Smooth muscle cell (in vitro differentiated cells): ENCODE measurements around the gene ECE1. TPM values are rescaled to one million over a fixed set of nuclear protein-coding genes. Genes with fewer than 3 reads are reported as not detected.

ENCODE experiments used
- DNase-seq: peaks from one replicate; lab custom pipeline; 2025; ENCODE audit not compliant: unreplicated experiment; lab: John Stamatoyannopoulos, UW
- H2AFZ ChIP-seq: fragments of 200-600 bp; sonication (generic); 2 replicates; pipeline ENCODE4 v1.6.0; 2016; ENCODE audit warnings: antibody characterized with exemption, low read depth, mild to moderate bottlenecking
- H3F3A ChIP-seq: fragments of 200-600 bp; sonication (generic); 2 replicates; pipeline ENCODE4 v1.6.0; 2017; ENCODE audit warnings: antibody characterized with exemption, low read depth
- H3K27ac ChIP-seq: fragments of 200-600 bp; sonication (generic); 2 replicates; pipeline ENCODE4 v1.5.1; 2016; ENCODE audit warnings: low read depth, mild to moderate bottlenecking
- H3K27me3 ChIP-seq: fragments of 200-600 bp; sonication (generic); 2 replicates; pipeline ENCODE4 v1.6.1; 2016; ENCODE audit warnings: low read depth, mild to moderate bottlenecking
- H3K36me3 ChIP-seq: fragments of 200-600 bp; sonication (generic); 2 replicates; pipeline ENCODE4 v1.5.1; 2016; ENCODE audit warnings: low read depth
- H3K4me1 ChIP-seq: fragments of 200-600 bp; sonication (generic); 2 replicates; pipeline ENCODE4 v1.5.1; 2016; ENCODE audit warnings: low read depth
- H3K4me2 ChIP-seq: fragments of 200-600 bp; sonication (generic); 2 replicates; pipeline ENCODE4 v1.6.0; 2016; ENCODE audit warnings: mild to moderate bottlenecking
- H3K4me3 ChIP-seq: fragments of 200-600 bp; sonication (generic); 2 replicates; pipeline ENCODE4 v1.5.1; 2016; ENCODE audit warnings: mild to moderate bottlenecking
- H3K79me2 ChIP-seq: fragments of 200-600 bp; sonication (generic); 2 replicates; pipeline ENCODE4 v1.6.0; 2016; ENCODE audit warnings: low read depth, mild to moderate bottlenecking
- H3K9ac ChIP-seq: fragments of 200-600 bp; sonication (generic); 2 replicates; pipeline ENCODE4 v1.6.0; 2016; ENCODE audit warnings: low read depth
- H3K9me3 ChIP-seq: fragments of 200-600 bp; sonication (generic); replicated peaks from 2 replicates; pipeline ENCODE4 v1.5.1; 2016; ENCODE audit warnings: low read depth
- H4K20me1 ChIP-seq: fragments of 200-600 bp; sonication (generic); 2 replicates; pipeline ENCODE4 v1.6.0; 2016; ENCODE audit warnings: low read depth
- WGBS: methylation state at CpG from one replicate; pipeline ENCODE4 v1.1.7; 2016; ENCODE audit warnings: low lambda C conversion rate; 5-methylcytosine and 5-hydroxymethylcytosine counted together
- polyA plus RNA-seq: library from polyadenylated mRNA; unstranded; fragments of >200 nt; fragmentation: Nextera tagmentation; extraction: Ambion mirVana; gene quantifications from 2 replicates; pipeline ENCODE4 v1.2.1, GENCODE V29; 2016
- total RNA-seq: library from RNA; depleted of rRNA; stranded (reverse); fragments of >200 nt; gene quantifications from 2 replicates; pipeline ENCODE4 v1.2.3, GENCODE V29; 2014
- TF ChIP-seq, protein P1 (sequence below): fragments of 200-600 bp; sonication (generic); IDR thresholded peaks from 2 replicates; pipeline ENCODE4 v1.5.1; 2017; ENCODE audit warnings: borderline replicate concordance, mild to moderate bottlenecking, antibody characterized with exemption; ENCODE audit not compliant: insufficient read depth, poor library complexity, severe bottlenecking

ECE1 gene
- total and polyA plus RNA-seq, 2 experiments from 2014 or later, result 108 to 129 TPM

DNA sequence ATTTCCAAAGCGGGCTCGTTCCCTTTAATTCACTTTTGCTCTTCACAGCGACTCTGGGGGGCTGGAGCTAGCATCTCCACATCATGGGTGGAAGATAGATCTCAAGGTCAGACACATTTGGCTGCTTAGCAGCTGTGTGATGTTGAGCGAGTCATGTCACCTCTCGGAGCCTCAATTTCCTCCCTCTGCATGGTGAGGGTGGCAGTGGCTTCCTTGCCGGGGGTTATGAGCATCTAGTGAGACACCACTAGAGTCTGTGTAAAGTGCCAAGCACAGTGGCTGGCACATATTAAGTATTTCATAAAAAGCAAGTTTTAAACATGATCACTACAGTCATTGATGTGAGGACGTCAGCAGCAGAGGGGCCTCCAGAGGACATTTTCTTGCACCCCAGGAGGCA, 16.9 kb upstream of the ECE1 start:
- H3K4me3 ChIP-seq, result no peak overlapping the region
- TF ChIP-seq, protein P1, sequence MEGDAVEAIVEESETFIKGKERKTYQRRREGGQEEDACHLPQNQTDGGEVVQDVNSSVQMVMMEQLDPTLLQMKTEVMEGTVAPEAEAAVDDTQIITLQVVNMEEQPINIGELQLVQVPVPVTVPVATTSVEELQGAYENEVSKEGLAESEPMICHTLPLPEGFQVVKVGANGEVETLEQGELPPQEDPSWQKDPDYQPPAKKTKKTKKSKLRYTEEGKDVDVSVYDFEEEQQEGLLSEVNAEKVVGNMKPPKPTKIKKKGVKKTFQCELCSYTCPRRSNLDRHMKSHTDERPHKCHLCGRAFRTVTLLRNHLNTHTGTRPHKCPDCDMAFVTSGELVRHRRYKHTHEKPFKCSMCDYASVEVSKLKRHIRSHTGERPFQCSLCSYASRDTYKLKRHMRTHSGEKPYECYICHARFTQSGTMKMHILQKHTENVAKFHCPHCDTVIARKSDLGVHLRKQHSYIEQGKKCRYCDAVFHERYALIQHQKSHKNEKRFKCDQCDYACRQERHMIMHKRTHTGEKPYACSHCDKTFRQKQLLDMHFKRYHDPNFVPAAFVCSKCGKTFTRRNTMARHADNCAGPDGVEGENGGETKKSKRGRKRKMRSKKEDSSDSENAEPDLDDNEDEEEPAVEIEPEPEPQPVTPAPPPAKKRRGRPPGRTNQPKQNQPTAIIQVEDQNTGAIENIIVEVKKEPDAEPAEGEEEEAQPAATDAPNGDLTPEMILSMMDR, result no peak
- 85% methylated on average over 7 of the region's 7 CpGs for WGBS
- no peaks in the 10 kb centered on the region for H3K27me3 ChIP-seq
- H3K9me3 ChIP-seq, result no peaks in the 10 kb centered on the region
- H3K9ac ChIP-seq, result no peak overlapping the region
- H3F3A ChIP-seq, result peaks cover 35% of the 10 kb centered on the region
- H2AFZ ChIP-seq, result no peak overlapping the region
- peaks cover 93% of the 10 kb centered on the region for H3K79me2 ChIP-seq
- no peak for DNase-seq
- H3K27ac ChIP-seq, result peak overlapping the region; percentile 10
- H3K4me1 ChIP-seq, result peaks cover 28% of the 10 kb centered on the region
- H3K36me3 ChIP-seq, result no peaks in the 10 kb centered on the region
- H3K4me2 ChIP-seq, result no peak overlapping the region
- H4K20me1 ChIP-seq, result peaks cover 33% of the 10 kb centered on the region

- Histone ChIP-seq H3K27ac (peak overlapping the region; percentile 63), H3K27me3 (no peaks in the 10 kb centered on the region), H4K20me1 (peaks cover 36% of the 10 kb centered on the region), H3K4me3 (no peak overlapping the region), H3K4me2 (no peak overlapping the region), H3K9ac (peak overlapping the region; percentile 16), H3K4me1 (peaks cover 28% of the 10 kb centered on the region), H3K79me2 (peaks cover 87% of the 10 kb centered on the region), H2AFZ (no peak overlapping the region), H3F3A (peaks cover 39% of the 10 kb centered on the region), H3K9me3 (no peaks in the 10 kb centered on the region), H3K36me3 (no peaks in the 10 kb centered on the region)
- DNase-seq, result no peak
- TF ChIP-seq, protein P1, result no peak
- WGBS, result 74% methylated on average over 1 of the region's 1 CpG
These were observed 15.6 kb upstream of the ECE1 start for GRCh38 chr1:21305900-21306189.

GRCh38 chr1:21305155-21305899, 15.1 kb upstream of the ECE1 start:
- peak overlapping the region; percentile 63 for H3K27ac ChIP-seq
- no peak overlapping the region for H2AFZ ChIP-seq

More at GRCh38 chr1:21305155-21305899, 15.1 kb upstream of the ECE1 start:
- DNase-seq, result no peak
- TF ChIP-seq, protein P1, result no peak
- peaks cover 33% of the 10 kb centered on the region for H3F3A ChIP-seq
- H3K4me3 ChIP-seq, result no peak overlapping the region
- peak overlapping the region; percentile 16 for H3K9ac ChIP-seq
- H3K4me1 ChIP-seq, result peaks cover 27% of the 10 kb centered on the region
- peaks cover 39% of the 10 kb centered on the region for H4K20me1 ChIP-seq
- peak overlapping the region; percentile 35 for H3K4me2 ChIP-seq
- no peaks in the 10 kb centered on the region for H3K27me3 ChIP-seq
- H3K9me3 ChIP-seq, result no peaks in the 10 kb centered on the region
- H3K36me3 ChIP-seq, result no peaks in the 10 kb centered on the region
- 56% methylated on average over 16 of the region's 16 CpGs for WGBS
- H3K79me2 ChIP-seq, result peaks cover 87% of the 10 kb centered on the region
